HL-60 (cell line): ENCODE data around the gene NME3.

Experiments
- DNase-seq, 2 experiments: peaks; one replicate each; pipeline ENCODE4 v3.0.0-alpha.2; 2010 to 2020; ENCODE audit warnings: low read depth in 1 of 2, low spot score in 1 of 2
- H3K27ac ChIP-seq: fragments of 250-450 bp; sonication (Bioruptor Pico); replicated peaks from 2 replicates; pipeline ENCODE4 v1.5.1; 2020; ENCODE audit warnings: mild to moderate bottlenecking, moderate library complexity
- H3K27me3 ChIP-seq: fragments of 250-450 bp; sonication (Bioruptor Pico); 2 replicates; pipeline ENCODE4 v1.5.1; 2021; ENCODE audit warnings: mild to moderate bottlenecking, moderate library complexity; ENCODE audit not compliant: insufficient read depth, poor library complexity, severe bottlenecking
- H3K4me3 ChIP-seq: replicated peaks from 2 replicates; pipeline ENCODE4 v1.5.1; 2011; ENCODE audit warnings: mild to moderate bottlenecking, control low read depth, low read length; ENCODE audit not compliant: insufficient read depth
- CTCF ChIP-seq: IDR thresholded peaks from one replicate; pipeline ENCODE4 v1.5.1; 2011; ENCODE audit warnings: low read length, control low read depth, inconsistent platforms; ENCODE audit not compliant: insufficient read depth
- GABPA ChIP-seq: IDR thresholded peaks from 2 replicates; pipeline ENCODE4 v1.6.1; 2012; ENCODE audit warnings: low read depth
- POLR2AphosphoS5 ChIP-seq: IDR thresholded peaks from 2 replicates; pipeline ENCODE4 v1.6.1; 2012; ENCODE audit warnings: low read depth
- REST ChIP-seq: IDR thresholded peaks from 2 replicates; pipeline ENCODE4 v1.6.1; 2012; ENCODE audit warnings: low read depth; ENCODE audit not compliant: insufficient replicate concordance
- SPI1 ChIP-seq: IDR thresholded peaks from 2 replicates; pipeline ENCODE4 v1.6.1; 2012; ENCODE audit warnings: low read depth, mild to moderate bottlenecking, borderline replicate concordance

The NME3 gene

GRCh38 chr16:1794908-1795666 lies 23.7 kb upstream of the NME3 start:
- DNase-seq: no peak
- no peak overlapping the region for H3K4me3 ChIP-seq
- TF ChIP-seq SPI1: no peak
- TF ChIP-seq POLR2AphosphoS5: no peak
- TF ChIP-seq REST: no peak
- no peak overlapping the region for H3K27ac ChIP-seq
- H3K27me3 ChIP-seq: no peaks in the 10 kb centered on the region

- Histone ChIP-seq H3K27ac (no peak overlapping the region), H3K27me3 (no peaks in the 10 kb centered on the region), H3K4me3 (no peak overlapping the region)
- TF ChIP-seq GABPA: no peak
- no peak for DNase-seq
Observed at GRCh38 chr16:1794221-1794871, 23.0 kb upstream of the NME3 start.

GRCh38 chr16:1793578-1794220 lies 22.4 kb upstream of the NME3 start, which contains the start of gene IGFALS:
Gene IGFALS (minus strand): TSS chr16:1793705. CDS start chr16:1793652, 53 bp downstream.
- no peaks in the 10 kb centered on the region for H3K27me3 ChIP-seq
- no peak for DNase-seq
- TF ChIP-seq SPI1 (no peak), POLR2AphosphoS5 (no peak), CTCF (no peak), REST (no peak), GABPA (no peak)
- no peak within 1 kb of the TSS for H3K4me3 ChIP-seq
- no peak within 1 kb of the TSS for H3K27ac ChIP-seq

GRCh38 chr16:1792836-1793577 lies 21.7 kb upstream of the NME3 start:
- H3K27me3 ChIP-seq: no peaks in the 10 kb centered on the region
- TF ChIP-seq REST (no peak), POLR2AphosphoS5 (no peak), SPI1 (no peak), GABPA (no peak), CTCF (no peak)
- H3K4me3 ChIP-seq: no peak overlapping the region
- no peak overlapping the region for H3K27ac ChIP-seq
- DNase-seq: no peak
